COR-L47 (cell line): Measurements from ENCODE around the gene ELF2.
A peak's percentile ranks its signal among the peaks of the same experiment; 100 is the strongest.
"Not testable (repeated sequence)": the region's sequence is repeated elsewhere in the genome, so short reads cannot be mapped to it uniquely, and the experiment has no call there.

ENCODE experiments used
- DNase-seq: peaks from one replicate; lab custom pipeline; 2025; lab: John Stamatoyannopoulos, UW

Gene ELF2

DNA sequence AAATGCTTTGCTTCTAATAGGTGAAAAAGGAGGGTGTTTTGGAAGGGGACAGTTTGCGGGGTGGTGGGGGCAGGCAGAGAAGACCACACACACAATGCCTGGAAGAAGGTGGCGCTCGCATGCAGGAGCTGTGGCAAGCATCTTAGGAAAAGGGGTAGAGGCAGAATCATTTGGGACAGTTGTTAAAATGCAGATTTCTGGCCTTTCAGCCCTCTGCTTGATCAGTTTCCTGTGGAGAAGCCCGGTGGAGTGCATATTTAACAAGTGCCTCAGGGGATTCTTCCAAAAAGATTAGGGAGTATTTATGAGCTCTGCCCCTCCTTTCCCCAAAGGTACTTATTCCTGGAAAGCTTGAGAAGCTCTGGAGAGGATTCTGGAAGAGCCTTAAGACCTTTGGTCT is 156.6 kb downstream of the ELF2 start:
- no peak for DNase-seq

DNA sequence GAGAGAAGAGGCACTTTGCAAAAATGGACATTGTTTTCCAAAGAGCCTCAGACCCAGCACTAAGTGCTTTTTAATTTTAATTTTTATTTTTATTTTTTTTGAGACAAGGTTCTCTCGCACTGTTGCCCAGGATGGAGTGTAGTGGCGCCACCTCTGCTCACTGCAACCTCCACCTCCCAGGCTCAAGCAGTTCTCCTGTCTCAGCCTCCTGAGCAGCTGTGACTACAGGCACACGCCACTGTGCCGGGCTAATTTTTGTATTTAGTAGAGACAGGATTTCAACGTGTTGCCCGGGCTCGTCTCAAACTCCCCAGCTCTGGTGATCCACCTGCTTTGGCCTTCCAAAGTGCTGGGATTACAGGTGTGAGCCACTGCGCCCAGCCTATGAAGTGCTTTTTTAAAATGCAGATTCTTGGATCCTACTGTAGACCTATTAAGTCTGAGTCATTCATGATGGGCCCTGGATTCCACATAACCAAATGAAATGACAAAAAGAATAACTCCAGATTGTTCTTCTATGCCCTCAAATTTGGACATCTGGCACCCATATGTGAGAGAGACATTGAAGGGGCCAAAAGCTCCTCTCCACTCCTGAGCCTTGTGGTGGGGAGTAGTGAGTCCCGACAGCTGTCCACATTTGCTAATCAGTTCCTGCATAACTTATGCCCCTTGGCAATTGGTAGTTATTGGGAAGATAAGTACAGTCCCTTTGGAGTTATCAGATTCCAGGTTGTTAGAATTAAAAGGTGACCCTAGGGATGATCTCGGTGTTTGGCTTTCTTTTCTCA is 157.9 kb downstream of the ELF2 start:
- no peak for DNase-seq

DNA sequence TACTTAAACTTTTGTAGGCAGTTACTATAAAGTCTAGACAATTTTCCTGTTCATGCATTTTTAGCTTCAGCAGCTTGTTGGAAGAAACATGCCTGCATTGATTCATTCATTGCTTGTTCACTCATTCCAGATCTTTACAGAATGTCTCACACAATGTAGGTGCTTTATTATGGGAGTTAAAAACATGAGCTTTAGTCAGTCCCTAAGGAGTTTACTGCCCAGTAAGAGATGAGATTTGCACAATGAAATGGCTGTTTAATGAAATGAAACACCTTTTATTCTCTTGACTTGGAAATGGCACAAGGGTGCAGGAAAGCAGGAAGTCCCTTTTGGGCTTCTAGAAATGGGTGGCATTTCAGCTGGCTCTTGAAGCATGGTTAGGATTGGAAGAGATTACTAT is 158.5 kb downstream of the ELF2 start:
- no peak for DNase-seq

DNA sequence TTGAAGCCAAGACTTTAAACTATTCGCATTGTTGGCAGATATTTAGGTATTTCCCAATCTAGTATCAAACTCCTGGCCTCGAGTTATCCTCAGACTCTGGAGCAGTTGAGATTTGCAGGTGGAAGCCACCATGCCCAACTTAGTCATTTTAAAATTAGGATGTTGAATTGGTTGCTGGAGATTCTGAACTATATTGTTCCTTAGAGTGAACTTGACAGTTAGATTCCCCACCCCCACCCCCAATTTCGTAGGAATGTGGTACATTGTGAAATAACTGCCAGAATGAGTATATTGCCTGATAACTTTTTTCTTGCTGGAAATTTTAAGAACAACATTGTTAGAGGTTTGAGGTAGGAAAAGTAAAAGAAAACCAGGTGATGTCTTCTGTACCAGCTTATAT is 159.2 kb downstream of the ELF2 start:
- no peak for DNase-seq

DNA sequence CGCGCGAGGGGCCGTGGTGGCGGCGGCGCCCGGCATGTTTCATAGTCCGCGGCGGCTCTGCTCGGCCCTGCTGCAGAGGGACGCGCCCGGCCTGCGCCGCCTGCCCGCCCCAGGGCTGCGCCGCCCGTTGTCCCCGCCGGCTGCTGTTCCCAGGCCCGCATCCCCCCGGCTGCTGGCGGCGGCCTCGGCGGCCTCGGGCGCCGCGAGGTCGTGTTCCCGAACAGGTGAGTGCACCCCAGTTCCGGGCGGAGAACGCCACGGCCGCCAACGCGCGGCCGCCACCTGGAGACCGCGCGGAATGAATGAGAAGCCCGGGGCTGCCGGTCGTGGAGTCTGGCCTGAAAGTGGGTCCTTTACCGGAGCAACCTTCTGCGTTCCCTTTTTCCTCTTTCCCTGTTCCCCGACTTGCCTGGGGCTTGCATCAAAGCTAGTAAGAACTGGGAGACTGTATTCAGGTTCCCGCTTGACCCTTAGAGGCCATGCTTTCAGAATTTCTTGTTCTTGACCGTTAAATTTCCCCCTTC is 161.0 kb downstream of the ELF2 start:
- DNase-seq: peak; percentile 15

DNA sequence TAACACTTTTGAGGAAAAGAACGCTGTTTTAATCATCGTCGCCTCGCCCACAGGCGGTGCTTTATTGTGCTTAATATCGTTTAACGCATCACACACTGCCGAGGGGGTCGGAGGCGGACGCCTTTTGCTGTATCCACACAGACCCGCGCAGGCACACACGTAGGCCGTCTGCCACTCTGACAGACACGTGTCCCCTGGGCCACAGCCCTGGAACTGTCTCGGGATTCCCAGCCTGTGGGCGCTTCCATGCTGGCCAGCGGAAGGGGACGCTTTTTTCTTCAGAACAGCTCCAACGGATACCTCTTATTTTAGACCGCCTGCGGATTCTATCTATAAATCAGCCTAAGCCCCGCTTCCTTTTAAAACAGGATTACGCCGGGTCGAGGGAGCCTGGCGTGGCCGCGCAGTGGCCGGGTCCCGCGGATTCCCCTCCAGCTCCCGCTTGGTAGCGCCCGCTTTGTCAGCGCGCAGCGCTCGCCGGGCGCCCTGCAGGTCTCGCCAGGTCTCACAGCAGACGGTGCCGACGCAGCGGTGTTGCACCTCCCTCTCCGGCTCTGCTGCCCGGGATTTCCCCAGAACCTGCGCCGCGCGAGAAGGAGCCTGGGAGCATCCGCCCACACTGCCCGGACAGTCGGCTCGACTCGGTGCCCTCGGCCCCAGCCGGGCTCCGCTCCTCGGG is 161.6 kb downstream of the ELF2 start, which contains the start of gene NOCT:
TSS of gene NOCT (plus strand) at position 513 of the 679 bp plus-strand sequence. CDS start 201 bp downstream, outside the sequence.
- peak; percentile 87 for DNase-seq

DNA sequence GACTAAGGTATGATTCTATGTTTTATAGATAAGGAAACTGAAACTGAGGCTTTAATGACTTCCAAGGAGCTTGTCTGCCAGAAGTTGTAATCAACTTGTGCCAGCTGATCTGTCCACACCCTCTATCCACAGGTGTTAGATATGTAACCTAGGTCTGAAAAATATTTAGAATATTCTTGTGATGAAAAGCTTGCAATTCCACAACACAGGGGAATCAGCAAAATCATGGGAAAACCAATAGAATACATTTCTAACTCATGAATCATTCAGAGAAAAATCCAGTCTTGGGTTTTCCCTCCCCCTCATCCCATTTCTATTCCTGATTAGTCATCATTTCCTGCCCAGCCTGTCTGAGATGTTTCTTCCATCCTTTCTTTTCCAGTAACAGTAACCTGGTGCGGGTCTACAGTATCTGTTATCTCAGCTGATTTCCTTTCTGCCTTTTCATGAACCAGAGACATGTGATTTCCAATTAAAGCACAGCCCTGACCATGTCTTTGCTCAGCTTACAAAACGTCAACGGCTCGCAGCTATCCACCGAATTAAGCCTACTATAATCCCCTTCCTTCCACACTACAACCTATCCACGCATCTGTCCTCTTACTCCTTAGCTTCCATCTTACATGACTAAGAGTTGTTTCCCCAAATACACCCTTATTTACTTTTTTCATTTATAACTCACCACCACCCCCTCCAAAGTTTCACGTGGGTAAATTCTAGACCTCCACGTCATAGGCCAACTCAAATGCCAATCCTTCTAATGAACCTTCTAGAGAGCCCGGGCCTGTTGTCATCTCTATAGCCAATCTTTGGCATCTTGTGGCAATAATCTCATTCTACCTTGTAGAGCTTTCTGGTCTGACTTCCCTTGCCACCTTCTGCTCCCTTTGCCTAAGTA is 162.4 kb downstream of the ELF2 start:
- peak; percentile 38 for DNase-seq

DNA sequence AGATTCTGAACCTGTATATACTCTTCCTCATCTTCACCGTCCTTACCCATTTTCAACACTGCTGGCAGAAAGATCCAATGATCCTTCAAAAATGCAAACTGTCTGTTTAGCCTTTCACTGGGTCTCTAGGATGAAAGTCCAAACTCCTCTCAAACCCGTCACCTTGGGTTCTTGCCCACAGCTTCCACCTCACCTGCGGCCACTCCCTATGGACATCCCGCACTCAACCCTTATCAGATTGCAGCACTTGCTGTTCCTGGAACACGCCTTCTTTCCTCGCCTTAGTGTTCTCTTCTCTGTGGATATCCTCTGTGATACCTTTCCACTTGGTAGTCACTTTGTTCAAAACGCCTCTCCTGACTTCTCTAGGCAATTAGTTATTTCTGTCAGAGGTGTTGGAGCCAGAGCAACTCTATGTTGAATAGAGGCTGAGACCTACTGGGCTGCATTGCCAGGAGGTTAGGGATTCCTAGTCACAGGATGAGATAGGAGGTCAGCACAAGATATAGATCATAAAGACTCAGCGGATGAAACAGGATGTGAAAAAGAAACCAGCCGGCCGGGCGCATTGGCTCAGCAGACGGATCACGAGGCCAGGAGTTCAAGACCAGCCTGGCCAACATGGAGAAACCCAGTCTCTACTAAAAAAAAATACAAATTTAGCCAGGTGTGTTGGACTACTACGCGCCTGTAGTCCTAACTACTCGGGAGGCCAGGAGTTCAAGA is 165.6 kb downstream of the ELF2 start:
- DNase-seq: no peak

DNA sequence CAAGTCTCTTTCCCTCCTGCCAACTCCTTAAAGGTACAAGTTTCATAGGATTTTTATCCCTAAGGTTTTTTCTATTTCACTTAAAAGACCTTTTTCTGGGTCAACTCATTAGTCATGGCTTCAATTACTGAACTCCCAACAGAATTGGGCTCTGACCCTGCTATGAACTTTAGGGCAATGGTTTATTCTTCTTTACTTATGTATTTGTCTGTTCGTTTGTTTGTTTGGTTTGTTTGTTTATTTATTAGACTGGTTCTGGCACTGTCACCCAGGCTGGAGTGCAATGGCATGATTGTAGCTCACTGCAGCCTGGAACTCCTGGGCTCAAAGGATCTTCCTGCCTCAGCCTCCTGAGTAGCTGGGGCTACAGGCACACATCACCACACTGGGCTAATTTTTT is 167.3 kb downstream of the ELF2 start:
- no peak for DNase-seq

DNA sequence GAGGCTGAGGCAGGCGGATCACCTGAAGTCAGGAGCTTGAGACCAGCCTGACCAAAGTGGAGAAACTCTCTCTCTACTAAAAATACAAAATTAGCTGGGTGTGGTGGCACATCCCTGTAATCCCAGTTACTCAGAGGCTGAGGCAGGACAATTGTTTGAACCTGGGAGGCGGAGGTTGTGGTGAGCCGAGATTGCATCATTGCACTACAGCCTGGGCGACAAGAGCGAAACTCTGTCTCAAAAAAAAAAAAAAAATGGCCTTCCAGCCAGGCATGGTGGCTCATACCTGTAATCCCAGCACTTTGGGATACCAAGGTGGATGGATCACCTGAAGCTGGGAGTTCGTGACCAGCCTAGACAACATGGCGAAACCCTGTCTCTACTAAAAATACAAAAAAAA is 168.7 kb downstream of the ELF2 start:
- not testable (repeated sequence) for DNase-seq

DNA sequence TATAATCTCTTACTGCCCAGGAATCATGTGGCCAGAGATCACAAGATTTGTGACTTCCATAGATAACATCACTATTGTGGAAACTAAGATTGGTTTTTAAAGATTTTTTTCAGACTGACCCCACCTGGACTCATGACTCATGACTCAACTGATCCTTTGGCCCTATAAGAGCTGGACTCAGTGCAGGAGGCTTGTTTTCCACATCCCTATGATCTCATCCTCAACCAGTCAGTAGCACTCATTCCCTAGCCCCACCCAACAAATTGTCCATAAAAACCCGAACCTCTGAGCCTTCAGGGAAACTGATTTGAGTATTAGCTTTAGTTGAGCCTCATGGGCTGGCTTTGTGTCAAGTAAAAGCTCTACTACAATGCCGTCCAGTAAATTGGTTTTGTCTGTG is 169.4 kb downstream of the ELF2 start:
- no peak for DNase-seq
